Measurements from ENCODE around the gene FOXN1.

The FOXN1 gene

GRCh38 chr17:28540231-28540630 is 34.1 kb downstream of the FOXN1 start:
- TF ChIP-seq, protein P1, sequence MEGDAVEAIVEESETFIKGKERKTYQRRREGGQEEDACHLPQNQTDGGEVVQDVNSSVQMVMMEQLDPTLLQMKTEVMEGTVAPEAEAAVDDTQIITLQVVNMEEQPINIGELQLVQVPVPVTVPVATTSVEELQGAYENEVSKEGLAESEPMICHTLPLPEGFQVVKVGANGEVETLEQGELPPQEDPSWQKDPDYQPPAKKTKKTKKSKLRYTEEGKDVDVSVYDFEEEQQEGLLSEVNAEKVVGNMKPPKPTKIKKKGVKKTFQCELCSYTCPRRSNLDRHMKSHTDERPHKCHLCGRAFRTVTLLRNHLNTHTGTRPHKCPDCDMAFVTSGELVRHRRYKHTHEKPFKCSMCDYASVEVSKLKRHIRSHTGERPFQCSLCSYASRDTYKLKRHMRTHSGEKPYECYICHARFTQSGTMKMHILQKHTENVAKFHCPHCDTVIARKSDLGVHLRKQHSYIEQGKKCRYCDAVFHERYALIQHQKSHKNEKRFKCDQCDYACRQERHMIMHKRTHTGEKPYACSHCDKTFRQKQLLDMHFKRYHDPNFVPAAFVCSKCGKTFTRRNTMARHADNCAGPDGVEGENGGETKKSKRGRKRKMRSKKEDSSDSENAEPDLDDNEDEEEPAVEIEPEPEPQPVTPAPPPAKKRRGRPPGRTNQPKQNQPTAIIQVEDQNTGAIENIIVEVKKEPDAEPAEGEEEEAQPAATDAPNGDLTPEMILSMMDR (IDR thresholded peaks at IDR 0.05; ENCODE audit: low read depth, low read length, missing control alignments): no peak
- no peak for DNase-seq (ENCODE audit: extremely low read depth, low read depth)
- no peak overlapping the region for H3K4me3 ChIP-seq (replicated peaks; ENCODE audit: low read depth, low read length)

DNA sequence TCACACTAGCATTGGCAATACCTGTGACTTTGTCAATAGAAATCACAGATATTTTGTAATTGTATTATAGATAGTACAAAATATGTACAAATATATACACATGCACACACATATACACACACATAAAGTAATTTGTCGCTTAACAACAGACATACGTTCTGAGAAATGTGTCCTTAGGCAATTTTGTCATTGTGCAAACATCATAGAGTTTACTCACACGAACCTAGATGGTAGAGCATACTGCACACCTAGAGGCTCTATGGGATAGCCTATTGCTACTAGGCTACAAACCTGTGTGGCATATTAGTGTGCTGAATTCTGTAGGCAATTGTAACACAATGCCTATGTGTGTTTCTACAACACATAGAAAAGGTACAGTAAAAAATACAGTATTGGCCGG is 35.3 kb downstream of the FOXN1 start:
- DNase-seq (ENCODE audit: extremely low read depth, low read depth): no peak
- H3K4me3 ChIP-seq (replicated peaks; ENCODE audit: low read depth, low read length): no peak overlapping the region
- TF ChIP-seq, protein P1 (IDR thresholded peaks at IDR 0.05; ENCODE audit: low read depth, low read length, missing control alignments): no peak

GRCh38 chr17:28544402-28545140 is 38.4 kb downstream of the FOXN1 start:
- TF ChIP-seq, protein P1 (IDR thresholded peaks at IDR 0.05; ENCODE audit: low read depth, low read length, missing control alignments): no peak
- DNase-seq (ENCODE audit: extremely low read depth, low read depth): no peak

DNA sequence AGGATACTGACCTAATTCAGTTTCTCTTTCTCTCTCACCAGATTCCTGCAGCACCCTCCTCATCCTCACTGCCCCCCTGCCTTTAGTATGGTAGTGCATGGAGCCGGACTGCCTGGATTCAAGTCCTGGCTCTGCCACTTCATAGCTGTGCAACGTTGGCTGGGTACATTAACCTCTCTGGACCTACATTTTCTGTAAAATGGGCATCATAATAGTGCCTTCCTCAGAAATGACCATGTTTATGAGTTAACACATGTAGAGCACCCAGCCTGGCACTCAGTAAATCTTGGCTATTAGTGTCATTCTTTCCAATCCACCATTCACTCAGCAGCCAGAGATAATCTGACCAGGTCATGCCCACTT is 39.0 kb downstream of the FOXN1 start:
- DNase-seq (ENCODE audit: extremely low read depth, low read depth): no peak
- TF ChIP-seq, protein P1 (IDR thresholded peaks at IDR 0.05; ENCODE audit: low read depth, low read length, missing control alignments): no peak
- H3K4me3 ChIP-seq (replicated peaks; ENCODE audit: low read depth, low read length): no peak overlapping the region

More at GRCh38 chr17:28544402-28545140, 38.4 kb downstream of the FOXN1 start:
- H3K4me3 ChIP-seq (replicated peaks; ENCODE audit: low read depth, low read length): no peak overlapping the region

DNA sequence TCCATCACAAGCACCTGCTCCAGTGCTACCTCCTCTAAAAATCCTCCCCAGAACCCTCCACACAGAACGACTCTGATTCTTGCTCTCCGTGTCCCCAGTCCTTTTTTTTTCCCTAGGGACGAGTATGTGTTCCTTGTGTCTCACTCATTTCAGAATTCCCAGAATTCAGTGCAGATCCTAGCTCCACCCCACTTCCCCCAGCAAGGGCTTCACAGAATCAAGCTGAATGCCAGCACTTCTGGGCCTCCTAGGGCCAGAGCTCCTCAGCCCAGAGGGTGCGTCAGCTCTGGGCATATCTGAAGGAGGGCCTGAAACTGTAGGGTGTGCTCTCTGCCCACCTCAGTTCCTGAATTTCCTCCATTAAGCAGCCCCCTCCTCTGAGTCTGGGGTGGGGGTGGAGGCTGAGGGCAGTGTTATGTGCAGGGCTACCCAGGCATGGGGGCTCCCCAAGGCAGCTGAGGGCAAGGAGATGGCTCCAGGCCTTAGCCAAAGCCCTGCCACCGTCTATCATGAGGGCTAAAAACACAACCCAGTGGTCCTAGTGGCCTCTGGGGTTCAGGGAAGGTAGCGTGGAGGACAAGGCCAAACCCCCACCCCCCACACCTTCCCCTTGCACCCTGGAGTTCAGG is 39.8 kb downstream of the FOXN1 start:
- no peak overlapping the region for H3K4me3 ChIP-seq (replicated peaks; ENCODE audit: low read depth, low read length)
- DNase-seq (ENCODE audit: extremely low read depth, low read depth): no peak
- TF ChIP-seq, protein P1 (IDR thresholded peaks at IDR 0.05; ENCODE audit: low read depth, low read length, missing control alignments): no peak

- no peak overlapping the region for H3K4me3 ChIP-seq (replicated peaks; ENCODE audit: low read depth, low read length)
- no peak for DNase-seq (ENCODE audit: extremely low read depth, low read depth)
- TF ChIP-seq, protein P1 (IDR thresholded peaks at IDR 0.05; ENCODE audit: low read depth, low read length, missing control alignments): no peak
Observed at GRCh38 chr17:28547096-28547622, 41.0 kb downstream of the FOXN1 start.
